Activated CD4-positive, alpha-beta T cell treated with anti-CD3 and anti-CD28 coated beads, Interleukin-2, amount 10 ng/mL, durations not matched to agents 24 days and 14 days (primary cell): Measurements from ENCODE around the gene WSCD2. TPM values are rescaled to one million over a fixed set of nuclear protein-coding genes. Genes with fewer than 3 reads are reported as not detected.

ENCODE experiments used
- DNase-seq: peaks from one replicate; pipeline ENCODE4 v3.0.0; 2022
- H3K27ac Mint-ChIP-seq: one replicate; pipeline ENCODE4 v1.8.0; 2022; ENCODE audit warnings: mild to moderate bottlenecking, mixed read lengths
- H3K27me3 Mint-ChIP-seq: one replicate; pipeline ENCODE4 v1.8.0; 2022; ENCODE audit warnings: mixed read lengths
- H3K36me3 Mint-ChIP-seq: one replicate; pipeline ENCODE4 v1.8.0; 2022; ENCODE audit warnings: low read depth, mild to moderate bottlenecking, mixed read lengths
- H3K4me1 Mint-ChIP-seq: one replicate; pipeline ENCODE4 v1.8.0; 2021; ENCODE audit warnings: mixed read lengths
- H3K4me3 Mint-ChIP-seq: one replicate; pipeline ENCODE4 v1.8.0; 2022; ENCODE audit warnings: mild to moderate bottlenecking, moderate library complexity, mixed read lengths
- H3K9me3 Mint-ChIP-seq: one replicate; pipeline ENCODE4 v1.8.0; 2021; ENCODE audit warnings: mixed read lengths
- intact Hi-C: fragments of 100-400 bp; cut with micrococcal nuclease; formaldehyde crosslinking; loops from one replicate; pipeline ENCODE4 v1.15.1; 2023
- total RNA-seq: library from RNA; stranded (reverse); gene quantifications from 2 replicates; pipeline ENCODE4 v1.2.3, GENCODE V29; 2022

Gene WSCD2
- total RNA-seq, 1 donor from 2014 or later: not detected

GRCh38 chr12:108193493-108193892 lies 64.4 kb downstream of the WSCD2 start:
- no peaks in the 10 kb centered on the region for H3K4me1 Mint-ChIP-seq
- H3K9me3 Mint-ChIP-seq: no peaks in the 10 kb centered on the region
- no peak overlapping the region for H3K4me3 Mint-ChIP-seq
- H3K27me3 Mint-ChIP-seq: no peaks in the 10 kb centered on the region
- no peaks in the 10 kb centered on the region for H3K36me3 Mint-ChIP-seq
- DNase-seq: no peak
- intact Hi-C loops: loop anchor here (10.0 kb wide), 1 partner anchor 519 kb away; no protein-coding TSS in a partner anchor
- no peak overlapping the region for H3K27ac Mint-ChIP-seq

- Mint-ChIP-seq H3K4me1 (no peaks in the 10 kb centered on the region), H3K4me3 (no peak overlapping the region), H3K27ac (no peak overlapping the region), H3K27me3 (no peaks in the 10 kb centered on the region), H3K9me3 (no peaks in the 10 kb centered on the region), H3K36me3 (no peaks in the 10 kb centered on the region)
- peak; percentile 63 for DNase-seq
- intact Hi-C loops: loop anchor here (10.0 kb wide), 1 partner anchor 519 kb away; no protein-coding TSS in a partner anchor
Measured at GRCh38 chr12:108193917-108194316, 64.8 kb downstream of the WSCD2 start.

DNA sequence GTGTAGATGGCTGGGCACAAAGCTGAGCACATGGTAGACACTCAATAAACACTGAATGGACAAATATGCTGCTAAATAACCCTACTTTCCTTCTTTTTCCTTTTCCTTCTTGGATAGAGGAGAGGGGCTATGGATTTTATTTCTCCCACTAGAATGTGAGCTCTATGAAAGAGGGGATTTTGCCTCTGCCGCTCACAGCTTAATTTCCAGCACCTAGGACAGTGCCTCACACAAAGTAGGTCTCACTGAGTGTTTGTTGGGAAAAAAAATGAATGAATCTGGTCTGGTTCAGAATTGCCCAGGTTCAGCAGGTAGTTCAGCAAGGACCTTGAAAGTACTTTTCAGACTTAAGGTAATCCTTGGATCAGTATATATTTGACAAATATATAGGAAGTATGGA lies 65.5 kb downstream of the WSCD2 start:
- H3K27me3 Mint-ChIP-seq: no peaks in the 10 kb centered on the region
- no peak for DNase-seq
- no peak overlapping the region for H3K4me3 Mint-ChIP-seq
- H3K9me3 Mint-ChIP-seq: no peaks in the 10 kb centered on the region
- intact Hi-C loops: loop anchor here (10.0 kb wide), 1 partner anchor 520 kb away; no protein-coding TSS in a partner anchor
- H3K4me1 Mint-ChIP-seq: no peaks in the 10 kb centered on the region
- H3K27ac Mint-ChIP-seq: no peak overlapping the region
- no peaks in the 10 kb centered on the region for H3K36me3 Mint-ChIP-seq

DNA sequence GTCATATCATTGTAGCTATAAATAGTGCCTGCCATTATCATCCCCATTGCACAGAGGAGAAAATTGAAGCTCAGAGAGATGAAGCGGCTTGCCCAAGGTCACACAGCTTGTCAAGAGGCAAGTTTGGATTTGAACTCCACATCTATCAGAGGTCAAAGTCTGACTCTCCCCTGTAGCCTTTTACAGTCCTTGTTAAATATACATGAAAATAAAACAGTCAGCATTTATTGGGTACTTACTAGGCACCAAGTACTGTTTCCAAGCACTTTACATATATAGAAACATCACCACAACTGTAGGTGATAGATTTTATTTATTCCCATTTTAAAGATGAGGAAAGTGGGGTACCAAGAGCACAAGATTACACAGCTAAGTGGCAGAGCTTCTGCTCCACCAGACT lies 67.2 kb downstream of the WSCD2 start:
- Mint-ChIP-seq H3K4me3 (no peak overlapping the region), H3K9me3 (no peaks in the 10 kb centered on the region), H3K4me1 (no peaks in the 10 kb centered on the region), H3K36me3 (no peaks in the 10 kb centered on the region), H3K27ac (no peak overlapping the region), H3K27me3 (no peaks in the 10 kb centered on the region)
- intact Hi-C loops: loop anchor here (10.0 kb wide), 1 partner anchor 522 kb away; no protein-coding TSS in a partner anchor
- no peak for DNase-seq

DNA sequence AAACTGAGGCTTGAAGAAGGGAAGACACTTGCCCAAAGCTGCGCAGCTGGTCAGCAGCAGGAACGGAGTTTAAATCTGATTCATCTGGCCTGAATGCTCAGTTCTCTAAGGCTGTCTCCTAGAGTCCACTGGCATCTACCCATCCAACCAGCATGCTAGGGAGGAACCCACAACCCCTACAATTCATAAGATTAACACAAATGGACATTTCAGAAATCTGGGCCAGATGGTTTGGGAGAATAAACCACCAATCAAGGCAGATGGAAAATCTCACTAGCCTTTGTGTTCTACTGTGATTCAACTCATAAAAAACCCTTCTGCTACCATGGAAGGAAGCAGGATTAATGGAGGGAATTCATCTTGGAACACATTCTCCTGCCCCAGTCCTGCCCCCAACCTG lies 67.8 kb downstream of the WSCD2 start:
- H3K27ac Mint-ChIP-seq: no peak overlapping the region
- H3K4me1 Mint-ChIP-seq: no peaks in the 10 kb centered on the region
- intact Hi-C loops: loop anchor here (10.0 kb wide), 1 partner anchor 522 kb away; no protein-coding TSS in a partner anchor

GRCh38 chr12:108198043-108198442 lies 69.0 kb downstream of the WSCD2 start:
- no peak overlapping the region for H3K4me3 Mint-ChIP-seq
- H3K4me1 Mint-ChIP-seq: no peaks in the 10 kb centered on the region
- intact Hi-C loops: loop anchor here (10.0 kb wide), 1 partner anchor 523 kb away; no protein-coding TSS in a partner anchor
- no peaks in the 10 kb centered on the region for H3K27me3 Mint-ChIP-seq
- H3K27ac Mint-ChIP-seq: no peak overlapping the region
- no peaks in the 10 kb centered on the region for H3K9me3 Mint-ChIP-seq
- no peaks in the 10 kb centered on the region for H3K36me3 Mint-ChIP-seq
- no peak for DNase-seq

More for the DNA sequence above, 67.8 kb downstream of the WSCD2 start:
- no peaks in the 10 kb centered on the region for H3K27me3 Mint-ChIP-seq
- H3K9me3 Mint-ChIP-seq: no peaks in the 10 kb centered on the region
- no peaks in the 10 kb centered on the region for H3K36me3 Mint-ChIP-seq
- no peak for DNase-seq
- H3K4me3 Mint-ChIP-seq: no peak overlapping the region

- no peak overlapping the region for H3K27ac Mint-ChIP-seq
- no peak overlapping the region for H3K4me3 Mint-ChIP-seq
- H3K4me1 Mint-ChIP-seq: no peaks in the 10 kb centered on the region
- H3K36me3 Mint-ChIP-seq: no peaks in the 10 kb centered on the region
- no peaks in the 10 kb centered on the region for H3K27me3 Mint-ChIP-seq
- intact Hi-C loops: loop anchor here (10.0 kb wide), 1 partner anchor 524 kb away; no protein-coding TSS in a partner anchor
- DNase-seq: no peak
- H3K9me3 Mint-ChIP-seq: no peaks in the 10 kb centered on the region
Measured at GRCh38 chr12:108199106-108199505, 70.0 kb downstream of the WSCD2 start.

- no peak overlapping the region for H3K27ac Mint-ChIP-seq
- no peaks in the 10 kb centered on the region for H3K4me1 Mint-ChIP-seq
- H3K27me3 Mint-ChIP-seq: no peaks in the 10 kb centered on the region
- DNase-seq: no peak
- H3K4me3 Mint-ChIP-seq: no peak overlapping the region
- H3K36me3 Mint-ChIP-seq: no peaks in the 10 kb centered on the region
- intact Hi-C loops: no loop called here
- no peaks in the 10 kb centered on the region for H3K9me3 Mint-ChIP-seq
Measured at GRCh38 chr12:108201808-108202207, 72.7 kb downstream of the WSCD2 start.

DNA sequence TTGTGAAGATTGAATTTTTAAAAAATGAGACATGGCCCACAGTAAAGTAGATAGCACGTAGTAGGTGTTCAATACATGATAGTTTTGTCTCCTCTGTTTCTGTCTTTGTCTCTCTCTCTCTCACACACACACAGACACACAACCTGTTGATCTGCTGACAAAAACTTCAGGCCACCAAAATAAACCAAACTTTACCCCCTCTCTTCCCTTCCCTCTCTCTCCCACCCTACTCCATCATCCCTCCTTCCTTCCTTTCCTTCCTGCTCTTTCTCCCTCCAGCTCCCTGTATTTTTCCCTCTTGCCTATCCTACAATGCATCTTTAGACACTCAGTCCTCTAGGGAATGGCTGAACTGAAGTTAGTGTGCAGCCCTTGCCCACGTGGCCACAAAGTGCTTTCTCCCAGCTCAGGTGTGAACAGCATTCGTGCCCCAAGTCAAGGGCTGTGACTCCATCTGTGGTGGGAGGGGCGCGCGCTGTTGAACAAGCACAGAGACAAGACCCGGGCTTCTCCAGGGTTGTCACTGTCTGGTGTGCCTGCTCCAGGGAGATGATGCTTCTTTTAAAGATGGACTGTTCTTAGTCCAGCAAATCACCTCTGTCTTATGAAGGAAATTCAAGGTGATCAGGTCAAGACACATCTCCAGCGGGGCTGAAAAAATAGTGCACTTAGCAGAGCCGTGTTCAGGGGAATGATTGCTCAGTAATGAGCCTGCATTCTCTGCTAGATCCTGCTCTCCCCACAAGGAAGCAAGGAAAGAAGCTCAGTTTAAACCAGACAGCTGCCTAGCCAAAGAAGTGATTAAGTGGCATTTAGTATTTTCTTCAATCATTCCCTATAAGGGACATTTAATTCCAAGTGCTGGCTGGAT lies 75.3 kb downstream of the WSCD2 start:
- no peaks in the 10 kb centered on the region for H3K36me3 Mint-ChIP-seq
- H3K4me1 Mint-ChIP-seq: no peaks in the 10 kb centered on the region
- intact Hi-C loops: no loop called here
- no peak for DNase-seq
- no peak overlapping the region for H3K4me3 Mint-ChIP-seq
- H3K27me3 Mint-ChIP-seq: no peaks in the 10 kb centered on the region
- no peaks in the 10 kb centered on the region for H3K9me3 Mint-ChIP-seq
- no peak overlapping the region for H3K27ac Mint-ChIP-seq

- H3K27ac Mint-ChIP-seq: no peak overlapping the region
Measured at GRCh38 chr12:108205864-108206263, 76.8 kb downstream of the WSCD2 start.

DNA sequence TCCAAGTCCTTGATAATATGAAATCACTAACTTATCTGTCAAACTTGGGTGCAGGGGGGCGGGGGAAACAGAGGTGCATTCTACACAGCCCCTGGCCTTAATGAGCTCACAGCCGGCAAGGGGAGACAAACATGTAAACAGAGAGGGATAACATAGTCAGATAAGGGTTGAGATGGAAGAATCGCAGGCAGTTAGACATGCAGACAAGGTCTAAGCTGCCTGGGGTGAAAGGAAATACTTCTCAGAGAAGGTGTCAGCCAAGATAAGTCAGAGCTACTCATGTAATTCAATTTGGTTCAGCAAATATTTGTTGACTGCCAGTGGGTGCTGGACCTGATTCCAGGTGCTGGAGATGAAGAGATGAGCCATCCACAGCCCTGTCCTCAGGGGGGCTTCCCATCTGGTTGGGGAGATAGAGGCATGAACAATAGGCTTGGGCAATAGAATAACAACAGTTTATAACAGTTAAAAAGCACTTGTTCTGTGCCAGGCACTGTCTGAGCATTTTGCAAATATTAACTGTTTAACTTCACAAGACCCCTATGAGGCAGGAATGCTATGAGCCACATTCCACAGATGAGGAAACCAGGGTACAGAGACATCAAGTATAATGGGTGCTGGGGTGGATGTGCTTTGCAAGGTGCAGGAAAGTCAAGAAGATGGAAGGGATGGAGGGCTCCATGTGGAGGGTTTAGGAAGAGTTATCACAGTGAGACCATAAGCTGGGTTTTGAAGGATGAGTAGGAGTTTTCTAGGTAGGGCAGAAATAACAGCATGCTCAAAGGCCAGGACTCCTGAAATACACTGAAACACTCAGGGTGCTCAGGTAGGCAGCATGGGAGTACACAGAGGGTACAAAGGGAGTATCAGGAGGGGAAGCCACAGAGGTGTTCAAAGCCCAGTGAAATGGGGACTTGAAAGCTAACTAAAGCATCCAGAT lies 79.0 kb downstream of the WSCD2 start:
- Mint-ChIP-seq H3K27ac (no peak overlapping the region), H3K4me1 (no peaks in the 10 kb centered on the region), H3K4me3 (no peak overlapping the region), H3K36me3 (no peaks in the 10 kb centered on the region), H3K9me3 (no peaks in the 10 kb centered on the region), H3K27me3 (no peaks in the 10 kb centered on the region)
- DNase-seq: no peak
- intact Hi-C loops: no loop called here

More at GRCh38 chr12:108205864-108206263, 76.8 kb downstream of the WSCD2 start:
- H3K9me3 Mint-ChIP-seq: no peaks in the 10 kb centered on the region
- H3K4me1 Mint-ChIP-seq: no peaks in the 10 kb centered on the region
- no peak overlapping the region for H3K4me3 Mint-ChIP-seq
- no peaks in the 10 kb centered on the region for H3K36me3 Mint-ChIP-seq
- no peak for DNase-seq
- H3K27me3 Mint-ChIP-seq: no peaks in the 10 kb centered on the region
- intact Hi-C loops: no loop called here

DNA sequence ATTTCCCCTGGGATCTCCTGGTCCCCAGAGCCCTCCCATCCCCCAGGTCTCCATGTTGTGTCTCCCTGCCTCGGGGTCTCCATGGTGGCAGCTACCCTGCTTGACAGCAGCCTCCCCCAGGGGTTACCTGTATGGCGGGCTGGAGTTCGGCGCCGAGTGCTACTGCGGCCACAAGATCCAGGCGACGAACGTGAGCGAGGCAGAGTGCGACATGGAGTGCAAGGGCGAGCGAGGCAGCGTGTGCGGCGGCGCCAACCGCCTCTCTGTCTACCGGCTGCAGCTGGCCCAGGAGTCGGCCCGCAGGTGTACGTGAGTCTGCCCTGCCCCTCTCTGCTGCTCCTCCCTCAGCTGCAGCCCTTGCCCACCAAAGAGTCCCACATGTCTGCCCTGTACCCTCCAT lies 80.9 kb downstream of the WSCD2 start:
- no peaks in the 10 kb centered on the region for H3K9me3 Mint-ChIP-seq
- DNase-seq: no peak
- intact Hi-C loops: no loop called here
- H3K27ac Mint-ChIP-seq: no peak overlapping the region
- H3K36me3 Mint-ChIP-seq: no peaks in the 10 kb centered on the region
- no peak overlapping the region for H3K4me3 Mint-ChIP-seq
- H3K4me1 Mint-ChIP-seq: no peaks in the 10 kb centered on the region
- no peaks in the 10 kb centered on the region for H3K27me3 Mint-ChIP-seq

DNA sequence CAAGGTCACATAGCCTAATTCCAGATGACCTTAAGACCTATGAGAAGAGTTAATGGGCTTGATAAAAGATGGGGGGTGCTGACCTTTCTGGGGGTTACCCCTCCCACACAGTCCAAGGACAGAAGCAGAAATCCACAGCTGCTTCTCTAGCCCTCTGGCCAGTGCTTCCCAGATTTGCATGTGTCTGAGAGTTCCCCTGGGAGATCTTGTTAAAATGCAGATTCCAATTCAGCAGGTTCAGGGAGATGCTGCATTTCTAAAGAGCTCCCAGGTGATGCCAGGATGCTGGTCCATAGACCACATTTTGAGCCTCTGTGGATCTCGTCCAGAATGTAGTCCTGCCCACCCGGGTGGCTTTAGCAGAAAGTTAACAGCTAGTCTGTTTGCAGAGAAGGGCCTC lies 82.1 kb downstream of the WSCD2 start:
- H3K4me1 Mint-ChIP-seq: no peaks in the 10 kb centered on the region
- intact Hi-C loops: no loop called here
- no peaks in the 10 kb centered on the region for H3K36me3 Mint-ChIP-seq
- H3K9me3 Mint-ChIP-seq: no peaks in the 10 kb centered on the region
- no peak overlapping the region for H3K27ac Mint-ChIP-seq
- no peak for DNase-seq
- no peak overlapping the region for H3K4me3 Mint-ChIP-seq
- H3K27me3 Mint-ChIP-seq: no peaks in the 10 kb centered on the region
